GM12872 (cell line): ENCODE results near the gene MAML2.

ENCODE experiments used
- CTCF ChIP-seq: IDR thresholded peaks from 3 replicates; pipeline ENCODE4 v1.5.1; 2011; ENCODE audit warnings: low read depth, mild to moderate bottlenecking, low read length, moderate library complexity; ENCODE audit not compliant: insufficient read depth

The MAML2 gene

GRCh38 chr11:96105197-96105895 lies 237.6 kb downstream of the MAML2 start:
- no peak for TF ChIP-seq CTCF

- TF ChIP-seq CTCF: no peak
Observed at GRCh38 chr11:96104496-96104895, 238.5 kb downstream of the MAML2 start.

- no peak for TF ChIP-seq CTCF
Observed at GRCh38 chr11:96103721-96104120, 239.3 kb downstream of the MAML2 start.

- no peak for TF ChIP-seq CTCF
Observed at GRCh38 chr11:96103102-96103501, 239.9 kb downstream of the MAML2 start.

- no peak for TF ChIP-seq CTCF
Observed at GRCh38 chr11:96102664-96103078, 240.3 kb downstream of the MAML2 start.

GRCh38 chr11:96101146-96101545 lies 241.8 kb downstream of the MAML2 start:
- no peak for TF ChIP-seq CTCF

GRCh38 chr11:96098511-96099241 lies 244.3 kb downstream of the MAML2 start:
- TF ChIP-seq CTCF: no peak
